Activated CD4-positive, alpha-beta T cell treated with anti-CD3 and anti-CD28 coated beads, Interleukin-2, Interleukin-4, amounts not matched to agents 100 ng/mL and 50 ng/mL, durations not matched to agents 16 hours and 8 hours (primary cell): Measurements from ENCODE around the gene CGREF1.
"Not testable (repeated sequence)": the region's sequence is repeated elsewhere in the genome, so short reads cannot be mapped to it uniquely, and the experiment has no call there.

ENCODE experiments used
- DNase-seq: peaks from one replicate; pipeline ENCODE4 v3.0.0-alpha.2; 2020; ENCODE audit warnings: low spot score

The CGREF1 gene

GRCh38 chr2:27087823-27088410, 31.0 kb downstream of the CGREF1 start:
- DNase-seq, result no peak

- no peak for DNase-seq
Observed at GRCh38 chr2:27086724-27087593, 32.0 kb downstream of the CGREF1 start, which contains the start of gene KHK. Gene KHK, plus strand, starts transcription at chr2:27086772. Its CDS starts 488 bp downstream, at chr2:27087260.

DNA sequence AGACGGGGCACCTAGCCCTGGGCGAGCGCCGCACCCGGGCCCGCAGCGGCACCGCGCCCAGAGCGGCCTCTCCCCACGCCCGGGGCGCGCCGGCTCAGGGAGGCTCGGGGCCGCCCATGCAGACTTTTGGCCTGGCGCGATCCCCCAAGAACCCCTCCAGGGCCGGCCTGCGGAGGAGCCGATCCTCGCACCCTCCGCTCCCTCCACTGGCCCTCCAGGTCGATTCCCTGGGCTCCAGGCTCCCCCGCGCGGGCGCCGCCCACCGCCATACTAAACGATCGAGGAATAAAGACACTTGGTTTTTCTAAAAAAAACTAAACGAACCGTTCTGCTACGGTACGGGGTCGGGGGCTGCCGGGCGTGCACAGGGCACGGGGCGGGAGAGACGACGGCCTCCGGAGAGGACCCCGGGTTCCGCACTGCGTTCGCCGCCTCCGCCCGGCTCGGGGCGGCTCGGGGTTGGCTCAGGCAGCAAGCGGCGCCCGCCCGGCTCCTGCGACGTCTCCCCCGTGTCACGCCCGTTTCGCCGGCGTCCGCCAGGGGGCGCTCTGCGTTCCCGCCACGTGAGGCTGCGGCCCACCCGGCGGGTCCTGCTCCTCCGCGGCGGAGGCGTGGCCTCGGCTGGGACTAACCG, 32.7 kb downstream of the CGREF1 start:
- DNase-seq, result peak; percentile 98

GRCh38 chr2:27085673-27086089, 33.2 kb downstream of the CGREF1 start:
- DNase-seq, result peak; percentile 44

DNA sequence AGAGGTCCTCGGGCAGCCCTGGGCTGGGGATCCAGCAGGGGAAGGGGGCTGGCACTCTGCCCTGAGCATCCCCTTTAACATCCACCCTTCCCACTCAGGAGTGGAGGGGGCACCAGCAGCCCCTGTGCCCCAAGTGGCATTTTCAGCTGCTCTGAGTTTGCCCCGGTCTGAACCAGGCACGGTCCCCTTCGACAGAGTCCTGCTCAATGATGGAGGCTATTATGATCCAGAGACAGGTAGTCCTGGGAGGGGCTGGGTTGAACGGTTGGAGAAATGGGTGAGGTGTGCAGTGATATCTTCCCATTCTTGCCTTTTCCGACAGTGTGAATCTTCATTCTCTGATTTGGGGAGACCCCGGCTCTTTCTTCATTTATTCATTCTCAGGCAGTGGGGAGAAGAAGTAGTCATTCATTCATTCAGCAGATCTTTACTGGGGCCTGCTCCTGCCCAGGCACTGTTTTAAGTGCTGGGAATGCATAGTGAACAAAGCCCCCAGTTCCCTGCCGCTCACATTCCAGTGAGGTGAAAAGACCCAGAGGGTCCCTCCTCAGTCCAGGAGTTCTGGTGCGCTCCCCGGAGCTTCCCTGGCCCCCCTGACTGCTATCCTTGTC, 33.8 kb downstream of the CGREF1 start:
- no peak for DNase-seq

- DNase-seq, result no peak
Observed at GRCh38 chr2:27084297-27085061, 34.4 kb downstream of the CGREF1 start.

DNA sequence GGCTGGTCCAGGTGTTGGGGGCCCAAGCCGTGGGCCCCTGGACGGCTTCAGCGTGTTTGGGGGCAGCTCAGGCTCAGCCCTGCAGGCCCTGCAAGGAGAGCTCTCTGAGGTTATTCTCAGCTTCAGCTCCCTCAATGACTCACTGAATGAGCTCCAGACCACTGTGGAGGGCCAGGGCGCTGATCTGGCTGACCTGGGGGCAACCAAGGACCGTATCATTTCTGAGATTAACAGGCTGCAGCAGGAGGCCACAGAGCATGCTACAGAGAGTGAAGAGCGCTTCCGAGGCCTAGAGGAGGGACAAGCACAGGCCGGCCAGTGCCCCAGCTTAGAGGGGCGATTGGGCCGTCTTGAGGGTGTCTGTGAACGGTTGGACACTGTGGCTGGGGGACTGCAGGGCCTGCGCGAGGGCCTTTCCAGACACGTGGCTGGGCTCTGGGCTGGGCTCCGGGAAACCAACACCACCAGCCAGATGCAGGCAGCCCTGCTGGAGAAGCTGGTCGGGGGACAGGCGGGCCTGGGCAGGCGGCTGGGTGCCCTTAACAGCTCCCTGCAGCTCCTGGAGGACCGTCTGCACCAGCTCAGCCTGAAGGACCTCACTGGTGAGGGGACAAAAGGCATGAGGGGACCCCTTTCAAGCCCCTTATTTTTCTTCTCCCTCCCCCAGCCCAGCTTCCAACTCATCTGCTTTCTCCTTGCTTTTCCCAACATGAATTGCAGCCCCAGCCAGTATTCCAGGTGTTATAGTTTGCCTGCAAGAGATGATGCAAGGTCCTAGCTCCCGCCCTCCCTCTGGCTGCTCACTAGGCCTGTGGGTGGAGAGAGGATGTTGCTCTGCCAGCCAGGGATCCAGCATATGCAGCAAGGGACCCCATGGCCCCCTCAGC, 35.3 kb downstream of the CGREF1 start:
- DNase-seq, result no peak

- no peak for DNase-seq
Observed at GRCh38 chr2:27082773-27083409, 36.0 kb downstream of the CGREF1 start.

DNA sequence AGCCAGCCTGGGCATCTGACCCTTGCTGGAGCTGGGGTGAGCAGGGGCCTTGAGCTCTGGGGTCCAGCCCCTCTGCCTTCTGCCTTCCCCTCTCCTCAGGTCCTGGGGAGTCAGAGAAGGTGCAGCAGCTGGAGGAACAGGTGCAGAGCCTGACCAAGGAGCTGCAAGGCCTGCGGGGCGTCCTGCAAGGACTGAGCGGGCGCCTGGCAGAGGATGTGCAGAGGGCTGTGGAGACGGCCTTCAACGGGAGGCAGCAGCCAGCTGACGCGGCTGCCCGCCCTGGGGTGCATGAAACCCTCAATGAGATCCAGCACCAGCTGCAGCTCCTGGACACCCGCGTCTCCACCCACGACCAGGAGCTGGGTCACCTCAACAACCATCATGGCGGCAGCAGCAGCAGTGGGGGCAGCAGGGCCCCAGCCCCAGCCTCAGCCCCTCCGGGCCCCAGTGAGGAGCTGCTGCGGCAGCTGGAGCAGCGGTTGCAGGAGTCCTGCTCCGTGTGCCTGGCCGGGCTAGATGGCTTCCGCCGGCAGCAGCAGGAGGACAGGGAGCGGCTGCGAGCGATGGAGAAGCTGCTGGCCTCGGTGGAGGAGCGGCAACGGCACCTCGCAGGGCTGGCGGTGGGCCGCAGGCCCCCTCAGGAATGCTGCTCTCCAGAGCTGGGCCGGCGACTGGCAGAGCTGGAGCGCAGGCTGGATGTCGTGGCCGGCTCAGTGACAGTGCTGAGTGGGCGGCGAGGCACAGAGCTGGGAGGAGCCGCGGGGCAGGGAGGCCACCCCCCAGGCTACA, 36.8 kb downstream of the CGREF1 start:
- DNase-seq, result no peak

DNA sequence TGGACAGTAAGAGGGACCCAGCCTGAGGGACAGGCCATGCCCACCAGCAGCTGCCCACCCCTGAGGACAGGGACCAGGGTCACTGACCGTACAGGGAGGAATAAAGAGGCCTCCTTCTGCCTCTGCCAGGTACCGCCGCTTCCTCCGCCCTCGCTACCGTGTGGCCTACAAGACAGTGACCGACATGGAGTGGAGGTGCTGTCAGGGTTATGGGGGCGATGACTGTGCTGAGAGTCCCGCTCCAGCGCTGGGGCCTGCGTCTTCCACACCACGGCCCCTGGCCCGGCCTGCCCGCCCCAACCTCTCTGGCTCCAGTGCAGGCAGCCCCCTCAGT, 38.4 kb downstream of the CGREF1 start:
- DNase-seq, result no peak

DNA sequence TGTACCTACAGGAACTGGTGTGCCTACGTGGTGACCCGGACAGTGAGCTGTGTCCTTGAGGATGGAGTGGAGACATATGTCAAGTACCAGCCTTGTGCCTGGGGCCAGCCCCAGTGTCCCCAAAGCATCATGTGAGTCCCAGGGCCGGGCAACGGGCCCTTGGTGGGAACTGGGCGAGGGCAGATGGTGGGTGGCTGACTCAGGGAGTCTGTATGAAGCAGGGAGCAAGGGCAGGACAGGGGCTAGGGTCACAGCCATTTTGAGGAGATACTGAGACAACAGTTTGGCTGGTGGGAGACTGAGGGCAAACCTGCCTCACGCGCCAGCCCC, 38.8 kb downstream of the CGREF1 start:
- no peak for DNase-seq

GRCh38 chr2:27079233-27080139, 39.4 kb downstream of the CGREF1 start:
- no peak for DNase-seq

GRCh38 chr2:27078267-27079194, 40.4 kb downstream of the CGREF1 start, which contains the start of gene EMILIN1:
Gene EMILIN1, plus strand, starts transcription at chr2:27078615. Its CDS starts 451 bp downstream, at chr2:27079066.
- no peak for DNase-seq

GRCh38 chr2:27077231-27077630, 41.7 kb downstream of the CGREF1 start:
- no peak for DNase-seq

- DNase-seq, result no peak
Observed at GRCh38 chr2:27076323-27076722, 42.6 kb downstream of the CGREF1 start.

DNA sequence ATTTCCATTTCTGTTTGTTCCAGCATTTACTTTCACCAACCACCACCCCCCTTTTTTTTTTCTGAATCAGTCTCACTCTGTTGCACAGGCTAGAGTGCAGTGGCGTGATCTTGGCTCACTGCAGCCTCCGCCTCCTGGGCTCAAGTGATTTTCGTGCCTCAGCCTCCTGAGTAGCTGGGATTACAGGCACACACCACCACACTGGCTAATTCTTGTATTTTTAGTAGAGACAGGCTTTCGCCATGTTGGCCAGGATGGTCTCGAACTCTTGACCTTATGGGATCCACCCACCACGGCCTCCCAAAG, 43.4 kb downstream of the CGREF1 start:
- not testable (repeated sequence) for DNase-seq

DNA sequence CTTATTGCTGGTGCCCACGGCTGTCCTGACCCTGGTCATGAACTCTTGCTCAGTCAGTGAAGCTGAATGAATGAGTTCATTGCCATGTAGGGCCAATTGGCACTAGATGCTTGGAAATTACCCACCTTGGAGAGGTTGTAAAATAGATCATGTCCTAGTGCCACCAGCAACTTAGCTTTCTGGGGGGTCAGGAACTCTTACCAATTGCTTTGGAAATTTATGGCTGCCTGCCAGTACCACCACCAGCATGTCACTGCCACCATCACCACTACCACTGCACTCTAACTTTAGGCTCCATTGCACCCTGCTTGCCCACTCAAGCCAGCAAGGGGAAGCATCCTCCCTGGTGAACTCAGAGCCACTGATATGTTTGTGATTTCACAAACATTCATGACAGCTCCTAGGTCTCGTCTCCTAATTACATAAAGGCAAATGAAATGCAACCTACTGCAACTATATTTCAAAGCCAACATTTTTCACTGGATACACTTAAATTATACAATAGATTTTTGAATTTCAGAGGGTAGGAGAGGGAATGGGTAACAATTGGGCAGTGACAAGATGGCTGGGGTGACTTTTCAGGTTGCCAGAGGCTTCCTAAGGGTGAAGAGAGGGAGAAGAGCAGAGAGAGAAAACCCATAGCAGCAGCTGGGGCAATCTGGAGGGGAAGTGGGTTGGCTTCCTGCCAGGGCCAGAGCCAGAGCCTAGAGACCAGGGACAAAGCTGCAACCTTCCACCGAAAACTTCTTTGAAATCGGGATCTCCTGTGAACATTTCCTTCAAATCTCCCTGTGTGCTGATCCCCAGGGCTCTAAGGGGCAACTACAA, 44.0 kb downstream of the CGREF1 start:
- peak; percentile 33 for DNase-seq
